GM12874 (cell line): ENCODE results near the gene TRIM23.

Source experiments
- TF ChIP-seq, protein P1 (sequence below): IDR thresholded peaks from 2 replicates; pipeline ENCODE4 v1.5.1; 2011; ENCODE audit warnings: low read depth, mild to moderate bottlenecking, control low read depth, low read length, moderate library complexity; ENCODE audit not compliant: insufficient read depth

Gene TRIM23

DNA sequence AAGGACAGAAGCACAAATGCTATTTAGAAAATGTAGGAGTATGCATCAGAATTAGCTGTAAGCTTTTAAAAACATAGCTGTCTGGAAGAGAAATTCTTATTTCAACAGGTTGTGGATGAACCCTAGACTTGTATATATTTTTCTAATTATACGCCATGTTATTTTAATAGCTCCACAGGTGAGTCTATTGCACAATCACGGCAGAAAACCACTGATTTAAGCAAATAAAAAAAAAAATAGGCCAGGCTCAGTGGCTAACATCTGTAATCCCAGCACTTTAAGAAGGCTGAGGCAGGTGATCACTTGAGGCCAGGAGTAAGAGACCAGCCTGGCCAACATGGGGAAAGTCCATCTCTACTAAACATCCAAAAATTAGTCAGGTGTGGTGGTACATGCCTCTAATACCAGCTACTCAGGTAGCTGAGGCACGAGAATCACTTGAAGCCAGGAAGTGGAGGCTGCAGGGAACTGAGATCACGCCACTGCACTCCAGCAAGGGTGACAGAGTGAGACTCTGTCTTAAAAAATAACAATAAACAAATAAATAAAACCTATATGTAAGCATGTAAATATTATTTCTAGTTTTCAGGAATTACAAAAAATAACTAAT, 11.7 kb downstream of the TRIM23 start:
- TF ChIP-seq, protein P1, sequence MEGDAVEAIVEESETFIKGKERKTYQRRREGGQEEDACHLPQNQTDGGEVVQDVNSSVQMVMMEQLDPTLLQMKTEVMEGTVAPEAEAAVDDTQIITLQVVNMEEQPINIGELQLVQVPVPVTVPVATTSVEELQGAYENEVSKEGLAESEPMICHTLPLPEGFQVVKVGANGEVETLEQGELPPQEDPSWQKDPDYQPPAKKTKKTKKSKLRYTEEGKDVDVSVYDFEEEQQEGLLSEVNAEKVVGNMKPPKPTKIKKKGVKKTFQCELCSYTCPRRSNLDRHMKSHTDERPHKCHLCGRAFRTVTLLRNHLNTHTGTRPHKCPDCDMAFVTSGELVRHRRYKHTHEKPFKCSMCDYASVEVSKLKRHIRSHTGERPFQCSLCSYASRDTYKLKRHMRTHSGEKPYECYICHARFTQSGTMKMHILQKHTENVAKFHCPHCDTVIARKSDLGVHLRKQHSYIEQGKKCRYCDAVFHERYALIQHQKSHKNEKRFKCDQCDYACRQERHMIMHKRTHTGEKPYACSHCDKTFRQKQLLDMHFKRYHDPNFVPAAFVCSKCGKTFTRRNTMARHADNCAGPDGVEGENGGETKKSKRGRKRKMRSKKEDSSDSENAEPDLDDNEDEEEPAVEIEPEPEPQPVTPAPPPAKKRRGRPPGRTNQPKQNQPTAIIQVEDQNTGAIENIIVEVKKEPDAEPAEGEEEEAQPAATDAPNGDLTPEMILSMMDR = no peak

DNA sequence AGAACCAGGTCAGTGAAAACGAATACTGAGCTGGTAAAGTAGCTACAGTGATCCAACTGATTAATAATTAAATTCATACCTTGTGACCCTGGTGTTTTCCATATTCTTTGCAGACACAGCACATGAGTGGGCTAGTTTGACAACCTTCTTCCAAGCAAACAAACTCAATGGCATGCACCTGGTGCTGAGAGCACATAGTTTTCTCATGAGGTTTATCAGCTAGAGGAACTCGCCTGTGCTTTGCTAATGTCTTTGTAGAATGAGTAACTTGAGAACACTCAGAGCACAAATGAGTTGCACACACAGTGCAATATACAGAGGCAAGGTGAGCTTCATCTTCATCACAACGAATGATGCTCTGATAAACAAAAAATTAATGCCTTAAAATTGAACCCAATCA, 12.6 kb downstream of the TRIM23 start:
- TF ChIP-seq, protein P1 = no peak

DNA sequence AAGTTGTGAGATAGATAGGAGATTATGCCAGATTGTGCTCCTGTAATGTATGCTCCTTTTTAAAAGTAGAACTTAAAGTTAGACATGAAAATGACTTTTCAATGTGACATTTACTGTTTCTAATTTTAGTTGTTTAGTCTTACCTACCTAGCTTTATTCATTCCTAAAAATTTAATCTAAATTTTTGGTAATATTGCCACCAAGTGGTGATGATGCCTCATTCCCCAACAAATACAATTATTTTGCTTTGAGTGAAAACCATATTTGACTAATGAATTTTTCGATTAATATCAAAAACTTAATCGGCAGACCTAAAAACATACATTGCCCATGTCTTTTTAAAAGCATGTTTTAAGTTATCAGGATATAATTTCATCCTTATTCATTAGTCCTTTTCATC, 35.4 kb downstream of the TRIM23 start:
- TF ChIP-seq, protein P1 = no peak

DNA sequence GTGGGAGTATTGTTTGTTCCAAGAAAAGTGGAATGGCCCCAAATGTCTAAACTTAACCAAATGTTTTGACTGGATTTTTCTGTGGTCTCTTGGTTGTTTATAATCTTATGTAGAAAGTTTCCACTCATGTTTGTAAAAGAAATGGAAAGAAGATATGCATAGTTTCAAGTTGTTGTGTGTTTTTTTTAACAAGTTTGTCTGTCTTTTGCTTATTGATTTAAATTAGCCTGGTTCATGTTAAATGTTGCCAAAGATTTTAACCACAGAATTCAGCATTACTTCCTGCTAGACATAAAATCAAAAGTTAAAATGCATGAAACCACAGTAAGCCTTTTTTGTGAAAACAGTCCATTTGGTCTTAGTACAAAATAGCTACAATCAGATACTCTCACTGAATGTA, 47.0 kb downstream of the TRIM23 start:
- TF ChIP-seq, protein P1 = no peak

DNA sequence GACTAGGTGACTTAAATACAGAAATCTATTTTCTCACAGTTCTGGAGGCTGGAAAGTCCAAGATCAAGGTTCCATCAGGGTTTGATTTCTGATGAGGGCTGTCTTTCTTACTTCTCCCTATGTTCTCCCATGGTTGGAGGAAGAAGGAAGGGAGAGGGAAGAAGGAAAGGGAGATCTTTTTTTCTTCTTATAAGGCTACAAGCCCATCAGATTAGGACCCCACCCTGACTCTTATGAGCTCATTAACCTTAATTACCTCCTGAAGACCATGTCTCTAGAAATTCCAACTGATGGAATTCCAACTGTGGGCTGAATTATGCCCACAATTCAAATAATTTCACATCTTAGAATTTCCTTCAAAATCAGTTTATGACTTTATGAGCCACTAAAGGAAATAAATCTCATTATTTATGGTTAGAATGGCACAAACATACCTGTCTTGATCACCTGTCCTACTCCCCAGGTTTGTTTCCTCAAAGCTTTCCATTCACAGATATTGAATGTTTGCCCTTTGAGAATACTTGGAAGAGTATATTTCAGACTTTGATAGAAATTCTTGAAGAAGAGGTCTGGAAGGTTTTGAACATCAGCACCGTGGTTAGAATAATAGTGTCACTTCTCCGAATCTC, 53.4 kb downstream of the TRIM23 start:
- TF ChIP-seq, protein P1 = no peak

DNA sequence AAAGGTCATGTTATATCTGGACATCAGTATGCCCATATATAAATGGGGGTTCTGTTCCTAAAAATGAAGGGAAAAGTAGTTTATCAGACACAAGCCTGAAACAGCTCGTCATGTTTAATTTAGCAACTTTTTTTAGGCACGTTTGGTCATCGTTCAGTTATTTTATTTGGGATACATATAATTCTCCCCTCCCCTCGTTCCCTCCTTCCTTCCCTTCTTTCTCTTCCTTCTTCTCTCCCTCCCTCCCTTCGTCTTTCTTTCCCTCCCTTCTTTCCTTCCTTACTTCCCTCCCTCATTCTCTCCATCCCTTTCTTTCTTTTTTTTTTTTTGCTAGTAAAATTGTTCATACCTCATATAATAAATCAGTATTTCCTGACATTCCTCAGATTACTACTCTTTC, 57.6 kb downstream of the TRIM23 start:
- TF ChIP-seq, protein P1 = no peak

DNA sequence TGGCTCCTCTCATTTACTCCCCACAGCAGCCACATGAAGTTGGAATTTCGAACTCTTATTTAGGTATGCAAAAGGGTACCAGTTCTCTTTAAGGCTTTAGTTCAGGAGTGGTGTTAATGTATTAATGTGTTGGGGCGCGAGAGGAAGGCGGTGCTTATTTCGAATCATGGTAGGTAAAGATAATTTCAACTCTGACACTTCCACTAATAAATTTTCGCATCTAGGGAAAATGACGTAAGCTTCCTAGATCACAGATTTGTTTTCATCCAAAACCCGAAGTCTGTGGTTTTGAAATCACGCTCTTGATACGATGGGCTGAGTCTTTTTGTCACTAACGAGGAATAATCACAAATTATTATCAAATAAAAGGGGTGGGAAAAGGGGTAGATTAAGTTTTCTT, 60.4 kb downstream of the TRIM23 start:
- TF ChIP-seq, protein P1 = no peak
